ENCODE data around the gene PALD1. TPM values are rescaled to one million over a fixed set of nuclear protein-coding genes. Genes with fewer than 3 reads are reported as not detected.
A peak's percentile ranks its signal among the peaks of the same experiment; 100 is the strongest.

The PALD1 gene
- total and polyA plus RNA-seq, 8 donors = 10.1 to 34.5 (median 24.1) TPM

GRCh38 chr10:70568781-70569495 lies 90.4 kb downstream of the PALD1 start:
- H3K27me3 ChIP-seq = no peaks in the 10 kb centered on the region
- peaks cover 0 to 20% of the 10 kb centered on the region in 2 donors for H3K36me3 ChIP-seq
- H3K4me3 ChIP-seq = no peak overlapping the region
- no peaks in the 10 kb centered on the region for H3K9me3 ChIP-seq
- ATAC-seq (no peak), DNase-seq (peak in 1 of 4 donors; percentile 18)
- H3K4me1 ChIP-seq = peaks cover 0 to 11% of the 10 kb centered on the region in 2 donors
- no peak overlapping the region for H3K27ac ChIP-seq
- intact Hi-C loops (cut with DNase I) = no loop called here
- TF ChIP-seq CTCF (IDR thresholded peaks at IDR 0.05) = no peak

- no peak for ATAC-seq
- no peak for TF ChIP-seq CTCF (IDR thresholded peaks at IDR 0.05)
- Histone ChIP-seq H3K9me3 (no peaks in the 10 kb centered on the region), H3K36me3 (peaks cover 0 to 12% of the 10 kb centered on the region in 2 donors), H3K27me3 (no peaks in the 10 kb centered on the region), H3K4me1 (peaks cover 9 to 10% of the 10 kb centered on the region in 2 donors), H3K27ac (no peak overlapping the region), H3K4me3 (no peak overlapping the region)
- intact Hi-C loops (cut with DNase I) = no loop called here
- DNase-seq = peak in 1 of 4 donors; percentile 17
These were observed 92.7 kb downstream of the PALD1 start for GRCh38 chr10:70571236-70571635.

GRCh38 chr10:70571636-70572439 lies 93.3 kb downstream of the PALD1 start:
- no peak for ATAC-seq
- no peaks in the 10 kb centered on the region for H3K9me3 ChIP-seq
- peaks cover 0 to 6% of the 10 kb centered on the region in 2 donors for H3K36me3 ChIP-seq

GRCh38 chr10:70573599-70574506 lies 95.3 kb downstream of the PALD1 start:
- no peak overlapping the region for H3K4me3 ChIP-seq
- H3K4me1 ChIP-seq = peaks cover 16 to 29% of the 10 kb centered on the region in 2 donors
- H3K9me3 ChIP-seq = no peaks in the 10 kb centered on the region
- DNase-seq = peak in 1 of 4 donors; percentile 7
- H3K36me3 ChIP-seq = peaks cover 0 to 3% of the 10 kb centered on the region in 2 donors
- intact Hi-C loops (cut with DNase I) = no loop called here
- H3K27ac ChIP-seq = no peak overlapping the region
- no peaks in the 10 kb centered on the region for H3K27me3 ChIP-seq
- no peak for ATAC-seq
- no peak for TF ChIP-seq CTCF (IDR thresholded peaks at IDR 0.05)

More at GRCh38 chr10:70571636-70572439, 93.3 kb downstream of the PALD1 start:
- no peak overlapping the region for H3K27ac ChIP-seq
- H3K4me1 ChIP-seq = peaks cover 15 to 16% of the 10 kb centered on the region in 2 donors
- H3K4me3 ChIP-seq = no peak overlapping the region
- DNase-seq = peak in 1 of 4 donors; percentile 23
- no peak for TF ChIP-seq CTCF (IDR thresholded peaks at IDR 0.05)
- no peaks in the 10 kb centered on the region for H3K27me3 ChIP-seq
- intact Hi-C loops (cut with DNase I) = no loop called here

Measured in left lung (tissue), 10 donors.